GM21423 (cell line): ENCODE data around the gene TRMT44.

Experiments
- ATAC-seq: cut with Tn5 transposase; IDR thresholded peaks from one replicate; pipeline ENCODE4 v1.9.1; 2021; ENCODE audit warnings: mild to moderate bottlenecking, moderate library complexity; ENCODE audit not compliant: unreplicated experiment

TRMT44 gene, protein sequence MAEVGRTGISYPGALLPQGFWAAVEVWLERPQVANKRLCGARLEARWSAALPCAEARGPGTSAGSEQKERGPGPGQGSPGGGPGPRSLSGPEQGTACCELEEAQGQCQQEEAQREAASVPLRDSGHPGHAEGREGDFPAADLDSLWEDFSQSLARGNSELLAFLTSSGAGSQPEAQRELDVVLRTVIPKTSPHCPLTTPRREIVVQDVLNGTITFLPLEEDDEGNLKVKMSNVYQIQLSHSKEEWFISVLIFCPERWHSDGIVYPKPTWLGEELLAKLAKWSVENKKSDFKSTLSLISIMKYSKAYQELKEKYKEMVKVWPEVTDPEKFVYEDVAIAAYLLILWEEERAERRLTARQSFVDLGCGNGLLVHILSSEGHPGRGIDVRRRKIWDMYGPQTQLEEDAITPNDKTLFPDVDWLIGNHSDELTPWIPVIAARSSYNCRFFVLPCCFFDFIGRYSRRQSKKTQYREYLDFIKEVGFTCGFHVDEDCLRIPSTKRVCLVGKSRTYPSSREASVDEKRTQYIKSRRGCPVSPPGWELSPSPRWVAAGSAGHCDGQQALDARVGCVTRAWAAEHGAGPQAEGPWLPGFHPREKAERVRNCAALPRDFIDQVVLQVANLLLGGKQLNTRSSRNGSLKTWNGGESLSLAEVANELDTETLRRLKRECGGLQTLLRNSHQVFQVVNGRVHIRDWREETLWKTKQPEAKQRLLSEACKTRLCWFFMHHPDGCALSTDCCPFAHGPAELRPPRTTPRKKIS

DNA sequence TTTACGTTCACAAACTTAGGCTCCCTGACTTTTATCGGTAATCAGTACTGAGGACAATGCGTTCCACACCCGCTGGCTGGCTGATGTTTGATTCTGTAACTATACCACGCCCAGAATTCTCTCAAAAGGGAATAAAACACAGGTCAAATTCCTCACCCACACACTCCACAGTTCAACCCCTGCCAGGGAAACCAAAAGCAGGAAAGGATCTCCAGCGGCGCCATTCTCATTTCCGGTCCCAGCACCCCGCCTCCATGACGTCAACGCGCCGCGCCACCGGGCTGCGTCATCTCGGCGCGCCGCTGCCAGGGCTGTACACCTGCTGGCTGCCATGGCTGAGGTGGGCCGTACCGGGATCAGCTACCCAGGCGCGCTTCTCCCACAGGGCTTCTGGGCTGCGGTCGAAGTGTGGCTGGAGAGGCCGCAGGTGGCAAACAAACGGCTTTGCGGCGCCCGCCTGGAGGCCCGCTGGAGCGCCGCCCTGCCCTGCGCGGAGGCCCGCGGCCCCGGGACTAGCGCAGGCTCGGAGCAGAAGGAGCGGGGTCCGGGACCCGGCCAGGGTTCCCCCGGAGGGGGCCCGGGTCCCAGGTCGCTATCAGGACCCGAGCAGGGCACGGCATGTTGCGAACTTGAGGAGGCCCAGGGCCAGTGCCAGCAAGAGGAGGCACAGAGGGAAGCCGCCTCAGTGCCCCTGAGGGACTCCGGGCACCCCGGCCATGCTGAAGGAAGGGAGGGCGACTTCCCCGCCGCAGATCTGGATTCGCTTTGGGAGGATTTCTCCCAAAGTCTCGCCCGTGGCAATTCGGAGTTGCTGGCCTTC, at the start of gene TRMT44, which contains the start of gene ACOX3:
Gene TRMT44 (plus strand): TSS at position 286 of the 820 bp plus-strand sequence. CDS start 46 bp downstream, at position 332.
Gene ACOX3 (minus strand): TSS at position 232 of the 820 bp plus-strand sequence. CDS start 24,202 bp downstream, outside the sequence.
- ATAC-seq = peak; percentile 82

DNA sequence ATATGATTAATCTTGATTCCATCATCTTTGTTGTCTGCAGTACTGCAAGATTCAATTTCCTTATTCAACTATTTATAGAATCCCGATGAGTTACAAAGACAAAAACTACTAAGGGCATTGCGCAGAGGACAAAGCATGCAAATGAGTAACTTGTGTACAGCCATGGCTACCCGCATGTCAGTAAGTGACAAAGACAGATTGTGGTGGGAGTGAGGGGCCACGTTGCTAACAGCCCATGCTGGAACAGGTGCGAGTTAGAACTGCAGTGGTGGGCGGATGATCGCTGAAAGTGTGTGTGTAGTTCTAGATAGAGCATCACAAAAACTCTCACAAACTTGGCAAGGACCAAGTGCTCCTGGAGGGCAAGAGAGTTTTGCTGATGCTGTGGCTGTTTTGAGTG, 49.5 kb upstream of the TRMT44 start:
- ATAC-seq = no peak

DNA sequence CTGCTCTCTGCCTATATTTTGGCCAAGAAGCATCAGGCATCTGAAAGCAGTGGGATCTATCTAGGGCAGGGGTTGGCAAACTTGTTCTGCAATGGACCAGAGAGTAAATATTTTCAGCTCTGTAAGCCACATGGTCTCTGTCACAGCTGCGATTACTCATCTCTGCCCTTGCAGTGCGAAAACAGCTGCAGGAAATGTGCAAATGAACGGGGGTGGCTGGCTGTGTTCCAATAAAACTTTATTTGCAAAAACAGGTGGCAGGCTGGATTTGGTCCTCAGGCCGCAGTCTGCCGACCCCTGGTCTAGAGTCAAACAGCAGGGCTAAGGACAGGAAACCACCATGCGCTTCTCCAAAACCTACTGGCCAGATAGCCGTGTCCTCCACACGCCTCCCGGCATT, 48.6 kb upstream of the TRMT44 start:
- peak; percentile 87 for ATAC-seq

DNA sequence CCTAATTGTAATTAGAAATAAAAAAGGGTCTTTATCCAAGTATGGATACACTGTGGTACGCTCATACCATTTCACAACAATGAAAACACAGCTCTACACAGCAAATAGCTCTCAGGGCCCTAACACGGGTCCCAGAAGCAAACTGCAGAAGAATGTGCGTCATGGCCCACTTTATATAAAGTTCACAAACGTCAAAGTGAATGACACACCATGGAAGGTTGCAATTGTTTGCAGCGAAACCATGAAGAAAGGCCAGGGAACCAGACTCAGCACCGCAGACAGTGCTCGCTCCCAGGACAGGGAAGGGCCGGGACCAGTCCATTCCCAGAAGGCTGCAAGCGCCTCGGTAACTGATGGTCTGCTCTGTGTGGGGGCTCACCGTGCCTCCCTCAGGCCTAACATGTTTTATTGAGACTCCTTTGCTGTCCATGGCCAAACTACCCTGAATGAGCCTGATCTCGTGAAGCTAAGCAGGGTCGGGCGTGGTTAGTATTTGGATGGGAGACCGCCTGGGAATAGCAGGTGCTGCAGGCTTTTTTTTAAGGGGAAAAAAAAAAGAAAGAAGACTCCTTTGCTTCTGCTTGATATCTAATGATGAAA, 47.9 kb upstream of the TRMT44 start:
- ATAC-seq = no peak

DNA sequence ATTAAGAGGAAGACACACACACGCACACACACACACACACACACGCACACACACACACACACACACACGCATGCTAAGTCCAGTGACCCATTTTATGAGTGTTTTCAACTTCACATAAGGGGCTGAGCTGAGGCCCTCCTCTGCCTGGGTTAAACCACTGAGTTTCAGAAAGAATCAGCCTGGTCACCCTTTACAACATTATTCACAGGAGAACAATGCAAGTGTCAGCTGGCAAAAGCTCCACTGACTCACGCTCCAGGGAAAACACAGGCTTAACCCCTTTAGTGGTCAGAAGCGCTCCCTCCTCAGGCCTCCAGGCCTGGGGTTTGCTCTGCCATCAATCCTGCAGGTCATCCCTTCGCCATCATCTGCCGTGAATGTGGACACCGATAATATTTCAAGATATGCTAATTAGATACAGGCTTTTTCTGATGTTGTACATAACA, 47.0 kb upstream of the TRMT44 start:
- no peak for ATAC-seq

DNA sequence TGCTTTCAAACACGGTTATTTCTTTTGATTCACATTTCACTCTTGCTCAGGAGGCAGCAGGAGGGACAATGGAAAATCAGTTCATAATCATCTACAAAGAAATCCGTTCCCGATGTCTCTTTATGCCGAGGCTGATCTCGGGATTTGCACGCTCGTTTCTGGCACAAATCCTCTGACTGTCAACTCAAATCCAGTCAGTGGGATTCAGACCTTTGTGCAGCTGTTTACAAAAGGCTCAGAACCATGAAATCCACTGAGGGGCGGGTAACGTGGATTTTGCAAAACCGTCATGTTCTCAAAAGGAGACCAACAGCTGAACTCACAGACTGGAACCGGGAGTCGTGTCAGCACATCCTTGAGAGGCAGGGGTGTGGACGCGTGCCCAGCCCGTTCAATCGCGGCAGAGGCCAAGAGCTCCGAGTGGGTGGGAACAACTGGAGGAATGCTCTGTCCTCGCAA, 46.5 kb upstream of the TRMT44 start:
- no peak for ATAC-seq

DNA sequence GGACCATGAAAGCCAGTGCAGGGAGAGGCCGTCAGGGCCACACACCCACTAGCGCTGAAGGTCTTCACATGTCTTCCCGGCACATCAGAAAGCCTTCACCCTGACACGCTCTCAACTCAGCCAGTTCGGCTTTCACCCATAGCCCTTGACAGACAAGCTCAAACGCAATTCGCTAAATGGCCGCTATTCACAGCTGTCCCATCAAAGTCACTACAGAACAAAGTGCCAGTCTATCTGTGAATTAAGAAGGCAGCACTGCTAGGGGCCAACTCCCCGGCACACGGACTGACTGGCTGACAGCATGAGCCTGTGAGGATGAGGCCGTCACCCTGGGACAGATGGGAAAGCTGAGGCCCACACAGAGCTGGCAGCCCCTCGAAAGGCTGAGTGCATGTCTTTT, 45.8 kb upstream of the TRMT44 start:
- ATAC-seq = no peak

DNA sequence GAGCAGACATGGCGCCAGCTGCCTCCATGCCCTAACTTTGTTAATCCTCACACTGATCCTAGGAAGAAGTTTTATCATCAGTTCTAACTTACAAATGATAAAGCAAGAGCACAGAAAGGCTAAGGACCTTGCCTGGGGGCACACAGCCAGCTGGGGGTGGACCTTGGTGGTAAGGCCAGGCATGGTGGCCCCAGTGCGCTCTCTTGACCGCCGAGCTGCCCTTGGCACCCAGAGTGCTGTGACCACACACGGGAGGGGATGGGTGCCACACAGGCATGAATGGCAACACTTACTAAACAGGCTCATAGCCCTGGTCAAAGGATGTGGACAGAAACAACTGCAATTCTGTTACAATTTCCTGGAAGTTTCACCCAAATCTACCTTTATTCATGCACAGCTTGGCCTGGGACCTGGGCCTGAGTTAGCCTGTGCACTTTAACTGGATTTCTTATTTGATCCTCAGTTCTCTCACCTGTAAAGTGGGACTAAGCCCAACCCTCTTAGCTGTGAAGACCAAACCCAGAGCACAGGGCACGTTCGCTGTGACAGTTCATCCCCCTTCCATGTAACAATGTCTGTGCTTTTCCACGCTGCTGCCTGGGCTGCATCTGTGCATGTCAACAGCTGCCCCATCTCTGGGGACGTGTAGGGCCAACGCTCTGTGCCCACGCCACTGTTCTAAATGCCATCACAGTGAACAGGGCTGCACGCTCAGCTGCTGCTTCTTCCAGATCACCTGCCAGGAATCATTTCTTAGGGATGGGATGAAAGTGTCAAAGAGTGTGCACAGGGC, 44.9 kb upstream of the TRMT44 start:
- no peak for ATAC-seq

DNA sequence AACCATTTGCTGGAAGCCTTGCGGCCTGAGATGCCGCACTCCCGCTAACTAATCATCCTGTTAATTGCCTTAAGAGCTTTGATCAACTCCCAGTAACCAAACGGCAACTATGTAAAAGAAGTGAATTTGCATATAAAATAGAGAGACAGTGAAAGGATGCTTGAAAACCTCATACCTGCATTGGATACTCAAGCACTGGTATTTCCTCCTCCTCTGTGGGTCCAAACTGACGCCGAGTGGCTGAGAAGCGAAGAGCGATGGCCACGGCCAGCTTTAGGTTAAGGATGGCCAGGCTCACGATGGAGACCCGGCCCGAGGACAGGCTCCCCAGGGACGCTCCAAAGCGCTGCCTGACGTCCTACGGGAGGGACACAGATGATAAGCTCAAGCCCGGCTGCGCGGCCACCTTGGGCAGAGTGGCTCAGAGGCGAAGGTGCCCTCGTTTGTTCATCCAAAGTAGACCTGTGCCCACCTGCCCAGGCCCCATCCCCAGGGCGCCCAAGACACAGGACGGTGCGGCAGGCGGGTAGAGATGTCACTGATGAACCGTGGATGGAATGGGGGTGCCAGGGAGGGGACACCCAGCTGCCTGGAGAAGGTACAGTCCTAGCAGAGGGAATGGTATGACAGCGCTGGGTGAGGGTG, 43.7 kb upstream of the TRMT44 start:
- ATAC-seq = no peak

DNA sequence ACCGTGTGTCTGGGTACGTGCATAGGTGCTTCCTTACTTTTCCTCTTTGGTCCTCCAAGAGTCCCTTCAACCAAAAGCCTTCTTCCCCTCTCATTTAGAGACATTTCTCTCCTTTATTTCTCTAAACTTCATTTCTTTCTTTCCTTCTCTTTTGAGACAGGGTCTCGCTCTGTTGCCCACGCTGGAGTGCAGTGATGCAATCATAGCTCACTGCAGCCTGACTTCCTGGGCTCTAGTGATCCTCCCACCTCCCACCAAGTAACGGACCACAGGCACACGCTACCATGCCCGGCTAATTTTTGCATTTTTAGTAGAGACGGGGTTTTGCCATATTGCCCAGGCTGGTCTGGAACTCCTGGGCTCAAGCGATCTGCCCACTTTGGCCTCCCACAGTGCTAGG, 42.2 kb upstream of the TRMT44 start:
- ATAC-seq = no peak

DNA sequence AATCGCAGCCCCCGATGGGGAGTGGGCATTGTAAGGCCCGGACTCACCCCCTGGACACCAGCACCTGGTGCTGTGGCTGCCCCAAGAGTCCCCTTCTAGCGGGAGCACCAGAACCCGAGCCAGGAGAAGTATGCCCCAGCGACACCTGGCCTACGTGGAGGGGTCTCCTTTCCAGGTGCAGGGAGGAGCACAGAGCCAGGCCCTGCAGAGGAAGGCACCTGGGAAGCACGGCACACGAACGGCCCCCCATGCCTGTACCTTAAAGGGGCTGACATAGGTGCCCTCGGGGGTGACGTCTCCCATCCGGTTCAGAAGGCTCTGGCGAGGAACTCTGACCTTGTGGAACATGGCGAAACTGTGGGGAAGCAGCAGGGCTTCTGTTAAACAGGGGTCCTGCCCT, 41.3 kb upstream of the TRMT44 start:
- ATAC-seq = no peak

DNA sequence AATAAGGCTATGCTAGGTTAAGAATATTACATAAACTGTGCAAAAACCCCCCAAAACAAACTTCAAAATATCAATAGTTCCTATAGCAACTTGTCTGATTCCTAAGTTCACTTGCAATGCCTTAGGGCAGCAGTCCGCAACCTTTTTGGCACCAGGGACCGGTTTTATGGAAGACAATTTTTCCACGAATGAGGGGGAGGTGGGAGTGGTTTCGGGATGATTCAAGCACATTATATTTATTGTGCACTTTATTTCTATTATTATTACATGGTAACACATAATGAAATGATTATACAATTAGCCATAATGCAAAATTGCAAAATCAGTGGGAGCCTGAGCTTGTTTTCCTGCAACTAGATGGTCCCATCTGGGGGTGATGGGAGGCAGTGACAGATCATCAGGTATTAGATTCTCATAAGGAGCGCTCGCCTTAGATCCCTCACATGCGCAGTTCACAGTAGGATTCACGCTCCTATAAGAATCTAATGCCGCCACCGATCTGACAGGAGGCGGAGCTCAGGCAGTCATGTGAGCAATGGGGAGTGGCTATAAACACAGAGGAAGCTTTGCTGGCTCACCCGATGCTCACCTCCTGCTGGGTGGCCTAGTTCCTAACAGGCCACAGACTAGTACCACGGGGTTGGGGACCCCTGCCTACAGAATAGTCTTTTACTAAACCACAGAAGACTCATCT, 39.8 kb upstream of the TRMT44 start:
- no peak for ATAC-seq

DNA sequence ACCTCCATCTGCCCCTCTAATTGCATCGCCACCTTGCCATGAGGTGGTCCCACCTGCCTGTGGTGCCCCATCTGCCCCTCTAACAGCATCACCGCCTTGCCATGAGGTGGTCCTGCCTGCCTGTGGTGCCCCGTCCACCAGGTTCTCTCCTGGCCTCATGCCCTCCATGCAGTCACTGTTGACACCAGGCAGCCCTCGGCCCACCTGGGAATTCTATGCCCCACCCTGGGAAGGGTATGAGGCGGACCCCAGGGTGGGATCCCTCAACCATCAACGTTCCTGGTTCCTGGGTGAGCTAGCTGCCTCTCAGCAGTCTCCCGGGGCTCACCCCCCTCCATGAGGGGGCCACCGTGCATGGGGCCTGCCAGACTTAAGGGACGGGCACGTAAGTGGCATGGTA, 38.9 kb upstream of the TRMT44 start:
- no peak for ATAC-seq

DNA sequence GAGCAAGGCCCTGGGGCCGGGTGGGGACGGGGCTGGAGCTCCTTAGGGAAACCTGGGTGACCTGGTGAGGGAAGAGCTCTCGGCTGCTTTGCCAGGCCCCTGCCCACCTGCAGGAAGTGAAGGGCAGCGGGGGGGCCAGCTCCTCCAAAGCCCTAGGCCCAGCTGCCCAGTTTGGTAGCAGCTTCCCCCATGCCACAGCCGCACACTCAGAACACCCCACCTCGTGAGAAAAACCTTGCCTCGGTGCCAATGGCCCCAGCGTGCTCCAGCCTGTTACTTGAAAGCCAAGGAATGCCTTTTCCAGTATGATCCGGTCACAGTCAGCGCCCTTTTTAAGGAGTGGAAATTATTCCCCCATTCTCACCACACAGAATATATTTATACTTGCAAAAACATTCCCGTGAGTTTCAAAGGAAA, 38.4 kb upstream of the TRMT44 start:
- ATAC-seq = no peak

DNA sequence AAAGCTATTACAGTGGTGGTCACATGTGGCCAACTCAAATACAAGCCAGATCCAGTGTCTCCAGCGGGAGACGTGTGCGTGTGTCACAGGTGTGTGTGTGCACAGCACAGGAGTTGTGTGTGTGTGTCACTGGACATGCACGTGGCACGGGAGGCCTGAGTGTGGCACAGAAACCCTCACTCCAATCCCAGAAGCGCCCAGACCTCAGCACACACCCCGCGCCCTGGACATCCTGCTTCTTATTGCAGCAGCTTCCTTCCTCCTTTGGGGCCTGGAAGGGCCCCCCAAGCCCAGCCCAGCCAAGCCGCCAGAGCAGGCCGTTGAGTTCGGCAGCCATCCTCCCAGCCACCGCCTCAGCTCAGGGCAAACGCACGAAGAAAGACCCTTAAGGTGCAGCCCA, 37.9 kb upstream of the TRMT44 start:
- ATAC-seq = no peak

DNA sequence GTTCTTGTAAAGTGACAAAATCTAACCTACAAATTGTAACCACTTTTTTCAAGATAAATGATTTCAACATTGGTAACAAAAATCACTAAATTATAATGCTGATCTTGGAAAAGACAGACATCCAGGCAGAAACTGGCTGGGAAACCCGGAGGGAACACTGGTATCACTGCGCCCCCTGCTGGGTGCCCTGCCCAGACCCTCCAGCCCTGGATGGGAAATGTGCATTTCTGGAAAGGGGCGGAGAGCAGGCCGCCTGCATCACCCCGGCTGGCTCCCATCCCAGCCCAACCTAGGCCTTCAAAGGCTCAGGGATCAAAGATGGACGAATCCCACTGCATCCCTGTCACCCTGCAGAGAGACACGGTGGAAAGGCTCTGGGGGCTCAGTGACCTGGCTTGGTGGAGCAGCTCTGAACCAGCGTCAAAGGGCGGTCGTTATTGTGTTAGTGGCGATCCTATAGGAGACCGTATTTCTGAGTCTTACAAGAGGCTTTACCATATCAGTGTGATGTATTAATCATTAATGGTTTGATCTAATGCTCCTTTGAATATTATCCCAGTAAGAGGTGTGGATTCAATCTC, 37.3 kb upstream of the TRMT44 start:
- ATAC-seq = no peak

DNA sequence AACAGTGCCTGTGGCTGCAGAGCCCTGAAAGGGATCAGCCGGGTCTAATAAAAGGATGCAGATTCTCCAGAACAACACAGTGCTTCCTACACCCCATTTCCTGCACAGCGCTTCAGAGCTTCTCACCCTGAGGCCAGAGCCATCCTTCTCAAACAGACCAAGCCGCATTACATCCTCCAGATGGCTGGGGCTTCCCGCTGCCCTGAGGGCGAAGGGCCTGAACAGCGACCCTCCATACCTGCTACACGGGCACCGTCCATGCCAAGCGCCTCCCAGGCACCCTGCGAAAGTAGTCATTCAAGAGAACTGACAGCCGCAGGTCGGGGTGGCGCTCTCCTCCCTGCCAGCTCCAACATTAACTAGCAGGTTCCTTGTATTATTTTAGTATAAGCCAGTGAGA, 36.6 kb upstream of the TRMT44 start:
- no peak for ATAC-seq

DNA sequence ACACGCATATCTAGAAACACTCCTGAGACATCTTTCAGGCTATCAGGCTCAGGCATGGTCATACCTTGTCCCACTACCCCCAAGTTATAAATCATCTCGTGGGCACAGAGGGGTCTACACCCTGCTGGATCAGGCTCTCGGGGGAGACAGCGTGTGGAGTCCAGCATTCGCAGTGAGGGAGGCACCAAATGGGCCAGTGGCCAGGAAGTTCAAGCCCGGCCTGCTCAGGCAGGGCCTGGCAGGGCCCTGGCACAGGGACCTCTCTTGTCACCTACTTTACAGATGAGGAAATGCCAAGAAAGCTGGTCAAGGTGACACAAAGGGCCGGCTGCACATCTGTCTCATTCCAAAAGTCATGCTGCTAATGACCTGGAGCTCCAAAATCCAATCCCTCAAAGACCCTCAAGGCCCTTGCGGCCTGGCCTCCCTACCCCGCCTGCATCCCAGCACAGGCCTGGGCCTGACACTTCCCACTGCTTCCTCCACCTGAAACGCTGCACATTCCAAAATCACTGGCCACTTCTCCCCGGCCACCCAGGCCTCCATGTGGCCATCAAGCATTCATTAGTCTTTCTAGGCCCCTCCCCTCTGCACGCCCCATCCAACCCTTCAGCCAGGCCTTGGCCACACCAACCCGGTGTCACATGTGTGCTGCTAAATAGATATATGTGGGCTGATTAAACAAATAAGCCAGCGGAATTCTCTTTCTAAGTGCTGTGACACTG, 35.6 kb upstream of the TRMT44 start:
- ATAC-seq = no peak
